ENCODE measurements around the gene NIPAL4. TPM values are rescaled to one million over a fixed set of nuclear protein-coding genes. Genes with fewer than 3 reads are reported as not detected.

The NIPAL4 gene
- total RNA-seq, 1 donor from 2014 or later: 10.8 TPM

DNA sequence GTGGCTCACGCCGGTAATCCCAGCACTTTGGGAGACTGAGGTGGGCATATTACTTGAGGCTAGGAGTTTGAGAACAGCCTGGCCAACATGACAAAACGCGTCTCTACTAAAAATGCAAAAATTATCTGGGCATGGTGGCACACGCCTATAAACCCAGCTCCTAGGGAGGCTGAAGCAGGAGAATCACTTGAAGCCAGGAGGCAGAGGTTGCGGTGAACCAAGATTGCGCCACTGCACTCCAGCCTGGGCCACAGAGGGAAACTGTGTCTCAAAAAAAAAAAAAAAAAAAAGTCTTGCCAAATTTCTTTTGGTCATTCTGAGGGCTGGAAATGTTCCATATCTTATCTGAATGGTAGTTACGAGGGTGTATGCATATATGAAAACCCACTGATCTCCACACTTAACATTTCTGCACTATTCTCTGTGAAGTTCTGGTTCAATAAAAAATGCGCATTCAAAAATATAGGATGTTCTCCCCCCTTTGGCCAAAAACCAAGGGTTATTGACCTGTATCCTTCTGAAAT is 13.5 kb upstream of the NIPAL4 start:
- Mint-ChIP-seq H3K27ac (ENCODE audit: unreplicated experiment) (no peak overlapping the region), H3K4me1 (ENCODE audit: low read depth, unreplicated experiment) (peaks cover 13% of the 10 kb centered on the region), H3K36me3 (ENCODE audit: low read depth, unreplicated experiment) (peaks cover under 1% of the 10 kb centered on the region), H3K9me3 (ENCODE audit: unreplicated experiment) (no peaks in the 10 kb centered on the region), H3K27me3 (ENCODE audit: low read depth, unreplicated experiment) (peaks cover 6% of the 10 kb centered on the region), H3K4me3 (ENCODE audit: unreplicated experiment) (no peak overlapping the region)
- no peaks in the 10 kb centered on the region for H3K79me2 ChIP-seq (ENCODE audit: insufficient read depth, low read length)
- H3K4me2 ChIP-seq (ENCODE audit: low read length): no peak overlapping the region
- no peak overlapping the region for H2AFZ ChIP-seq (ENCODE audit: low read depth, low read length)
- H3K4me3 ChIP-seq (ENCODE audit: insufficient read depth, low read depth, low read length): no peak overlapping the region
- H3K27me3 ChIP-seq (ENCODE audit: insufficient read depth, low read length): no peaks in the 10 kb centered on the region
- TF ChIP-seq EZH2 (IDR thresholded peaks at IDR 0.05; ENCODE audit: insufficient read depth, low read length): no peak
- TF ChIP-seq, protein P1, sequence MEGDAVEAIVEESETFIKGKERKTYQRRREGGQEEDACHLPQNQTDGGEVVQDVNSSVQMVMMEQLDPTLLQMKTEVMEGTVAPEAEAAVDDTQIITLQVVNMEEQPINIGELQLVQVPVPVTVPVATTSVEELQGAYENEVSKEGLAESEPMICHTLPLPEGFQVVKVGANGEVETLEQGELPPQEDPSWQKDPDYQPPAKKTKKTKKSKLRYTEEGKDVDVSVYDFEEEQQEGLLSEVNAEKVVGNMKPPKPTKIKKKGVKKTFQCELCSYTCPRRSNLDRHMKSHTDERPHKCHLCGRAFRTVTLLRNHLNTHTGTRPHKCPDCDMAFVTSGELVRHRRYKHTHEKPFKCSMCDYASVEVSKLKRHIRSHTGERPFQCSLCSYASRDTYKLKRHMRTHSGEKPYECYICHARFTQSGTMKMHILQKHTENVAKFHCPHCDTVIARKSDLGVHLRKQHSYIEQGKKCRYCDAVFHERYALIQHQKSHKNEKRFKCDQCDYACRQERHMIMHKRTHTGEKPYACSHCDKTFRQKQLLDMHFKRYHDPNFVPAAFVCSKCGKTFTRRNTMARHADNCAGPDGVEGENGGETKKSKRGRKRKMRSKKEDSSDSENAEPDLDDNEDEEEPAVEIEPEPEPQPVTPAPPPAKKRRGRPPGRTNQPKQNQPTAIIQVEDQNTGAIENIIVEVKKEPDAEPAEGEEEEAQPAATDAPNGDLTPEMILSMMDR (IDR thresholded peaks at IDR 0.05; ENCODE audit: insufficient read depth, low read depth, low read length): no peak
- no peak overlapping the region for H3K9ac ChIP-seq (ENCODE audit: low read length)
- H3K27ac ChIP-seq (ENCODE audit: low read depth, low read length): no peak overlapping the region
- peaks cover 4% of the 10 kb centered on the region for H3K4me1 ChIP-seq (ENCODE audit: insufficient read depth, low read length)
- FAIRE-seq (no peak), DNase-seq (ENCODE audit: low read depth) (no peak)
- no peaks in the 10 kb centered on the region for H3K9me3 ChIP-seq (ENCODE audit: insufficient read depth, low read depth, low read length)
- H3K36me3 ChIP-seq (ENCODE audit: insufficient read depth, low read length): no peaks in the 10 kb centered on the region
- no peaks in the 10 kb centered on the region for H4K20me1 ChIP-seq (ENCODE audit: insufficient read depth, low read length)

DNA sequence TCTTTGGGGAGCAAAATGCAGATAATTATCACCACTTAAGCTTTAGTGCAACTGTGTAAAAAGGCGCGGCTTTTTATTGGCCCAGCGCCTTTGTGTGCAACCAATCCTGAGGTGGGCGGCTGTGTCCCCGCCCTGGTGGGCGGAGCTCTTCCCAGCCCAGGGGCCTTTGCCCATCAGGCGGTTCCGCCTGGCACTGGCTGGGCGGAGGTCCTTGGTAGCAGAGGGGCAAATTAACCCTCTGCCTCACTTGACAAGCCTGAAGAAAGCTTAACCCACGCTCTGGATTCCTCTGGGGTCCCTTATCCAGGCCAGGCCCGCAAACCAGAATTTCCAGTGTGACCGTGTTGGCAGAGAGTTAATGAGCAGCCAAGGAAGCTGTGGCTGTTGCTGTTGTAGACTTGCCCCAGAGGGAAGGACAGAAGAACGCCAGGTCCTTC is 12.8 kb upstream of the NIPAL4 start:
- Histone ChIP-seq H3K9ac (ENCODE audit: low read length) (no peak overlapping the region), H4K20me1 (ENCODE audit: insufficient read depth, low read length) (no peaks in the 10 kb centered on the region), H3K36me3 (ENCODE audit: insufficient read depth, low read length) (no peaks in the 10 kb centered on the region), H3K79me2 (ENCODE audit: insufficient read depth, low read length) (no peaks in the 10 kb centered on the region), H3K9me3 (ENCODE audit: insufficient read depth, low read depth, low read length) (no peaks in the 10 kb centered on the region), H3K4me1 (ENCODE audit: insufficient read depth, low read length) (peaks cover 4% of the 10 kb centered on the region), H3K27me3 (ENCODE audit: insufficient read depth, low read length) (no peaks in the 10 kb centered on the region), H3K4me2 (ENCODE audit: low read length) (no peak overlapping the region), H3K27ac (ENCODE audit: low read depth, low read length) (no peak overlapping the region), H2AFZ (ENCODE audit: low read depth, low read length) (no peak overlapping the region), H3K4me3 (ENCODE audit: insufficient read depth, low read depth, low read length) (no peak overlapping the region)
- TF ChIP-seq EZH2 (IDR thresholded peaks at IDR 0.05; ENCODE audit: insufficient read depth, low read length): no peak
- Mint-ChIP-seq H3K4me3 (ENCODE audit: unreplicated experiment) (no peak overlapping the region), H3K36me3 (ENCODE audit: low read depth, unreplicated experiment) (peaks cover 2% of the 10 kb centered on the region), H3K27me3 (ENCODE audit: low read depth, unreplicated experiment) (peaks cover 6% of the 10 kb centered on the region), H3K9me3 (ENCODE audit: unreplicated experiment) (no peaks in the 10 kb centered on the region), H3K27ac (ENCODE audit: unreplicated experiment) (no peak overlapping the region), H3K4me1 (ENCODE audit: low read depth, unreplicated experiment) (peaks cover 13% of the 10 kb centered on the region)
- FAIRE-seq (no peak), DNase-seq (ENCODE audit: low read depth) (no peak)

DNA sequence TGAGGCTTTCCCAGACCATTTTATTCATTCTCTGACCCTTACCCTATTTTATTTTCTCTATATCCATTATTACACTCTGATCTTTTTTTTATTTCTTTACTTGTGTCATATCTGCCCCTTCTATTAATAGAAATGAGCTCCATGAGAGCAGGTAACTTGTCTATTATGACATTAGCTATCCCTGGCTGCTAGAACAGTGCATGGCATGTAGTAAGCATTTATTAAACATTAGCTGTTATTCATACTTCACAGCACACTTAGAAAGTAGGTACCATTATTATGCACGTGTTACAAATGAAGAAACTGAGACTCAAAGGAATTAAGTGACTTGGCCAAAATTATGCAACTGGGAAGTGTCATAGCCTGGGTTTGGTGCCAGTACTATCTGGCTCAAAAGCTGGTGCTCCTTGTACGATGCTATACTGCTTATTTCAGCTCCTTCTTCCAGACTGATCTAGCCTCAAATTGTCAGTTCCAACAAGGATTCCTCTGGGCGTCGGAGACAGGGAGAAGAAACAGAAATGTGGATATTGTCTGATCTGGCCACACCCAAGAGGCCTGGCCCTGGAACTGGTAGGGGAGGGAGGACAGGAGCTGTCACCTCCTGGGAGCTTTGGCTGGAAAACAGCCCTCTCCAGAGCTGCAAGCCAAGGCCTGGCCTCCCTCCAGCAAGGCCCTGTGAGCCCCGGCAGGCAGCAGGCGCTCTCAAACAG is 10.8 kb upstream of the NIPAL4 start:
- no peaks in the 10 kb centered on the region for H3K4me1 Mint-ChIP-seq (ENCODE audit: low read depth, unreplicated experiment)
- DNase-seq (ENCODE audit: low read depth) (no peak), FAIRE-seq (no peak)
- H3K36me3 Mint-ChIP-seq (ENCODE audit: low read depth, unreplicated experiment): peaks cover 2% of the 10 kb centered on the region
- H3K4me3 Mint-ChIP-seq (ENCODE audit: unreplicated experiment): no peak overlapping the region
- H3K4me3 ChIP-seq (ENCODE audit: insufficient read depth, low read depth, low read length): no peak overlapping the region
- no peak overlapping the region for H3K27ac ChIP-seq (ENCODE audit: low read depth, low read length)
- H3K27me3 ChIP-seq (ENCODE audit: insufficient read depth, low read length): no peaks in the 10 kb centered on the region
- H3K9ac ChIP-seq (ENCODE audit: low read length): no peak overlapping the region
- no peak overlapping the region for H2AFZ ChIP-seq (ENCODE audit: low read depth, low read length)
- H4K20me1 ChIP-seq (ENCODE audit: insufficient read depth, low read length): no peaks in the 10 kb centered on the region
- H3K36me3 ChIP-seq (ENCODE audit: insufficient read depth, low read length): no peaks in the 10 kb centered on the region
- no peak overlapping the region for H3K4me2 ChIP-seq (ENCODE audit: low read length)
- TF ChIP-seq EZH2 (IDR thresholded peaks at IDR 0.05; ENCODE audit: insufficient read depth, low read length): no peak
- H3K79me2 ChIP-seq (ENCODE audit: insufficient read depth, low read length): no peaks in the 10 kb centered on the region
- no peaks in the 10 kb centered on the region for H3K4me1 ChIP-seq (ENCODE audit: insufficient read depth, low read length)
- no peak overlapping the region for H3K27ac Mint-ChIP-seq (ENCODE audit: unreplicated experiment)
- no peaks in the 10 kb centered on the region for H3K9me3 ChIP-seq (ENCODE audit: insufficient read depth, low read depth, low read length)
- H3K9me3 Mint-ChIP-seq (ENCODE audit: unreplicated experiment): no peaks in the 10 kb centered on the region
- H3K27me3 Mint-ChIP-seq (ENCODE audit: low read depth, unreplicated experiment): peaks cover 6% of the 10 kb centered on the region

Measured in astrocyte (in vitro differentiated cells and primary cell).